Muscle of leg (tissue), 11 donors: ENCODE results near the gene EFNA5. TPM values are rescaled to one million over a fixed set of nuclear protein-coding genes. Genes with fewer than 3 reads are reported as not detected.
"Not testable (repeated sequence)": the region's sequence is repeated elsewhere in the genome, so short reads cannot be mapped to it uniquely, and the experiment has no call there.

Source experiments
- DNase-seq: peaks from one replicate; pipeline ENCODE4 v3.0.0; 2013
- H3K27ac ChIP-seq: one replicate; pipeline ENCODE4 v1.5.1; 2013; ENCODE audit warnings: mild to moderate bottlenecking, low read length, control low read depth
- H3K27me3 ChIP-seq: one replicate; pipeline ENCODE4 v1.6.1; 2013; ENCODE audit warnings: low read length; ENCODE audit not compliant: control insufficient read depth, insufficient read depth
- H3K36me3 ChIP-seq: one replicate; pipeline ENCODE4 v1.6.1; 2013; ENCODE audit warnings: low read length; ENCODE audit not compliant: control insufficient read depth, insufficient read depth
- H3K4me1 ChIP-seq: one replicate; pipeline ENCODE4 v1.6.1; 2013; ENCODE audit warnings: low read length; ENCODE audit not compliant: control insufficient read depth, insufficient read depth
- H3K4me3 ChIP-seq: one replicate; pipeline ENCODE4 v1.5.1; 2013; ENCODE audit warnings: low read length, control low read depth
- H3K9me3 ChIP-seq: replicated peaks from 2 replicates; pipeline ENCODE4 v1.6.1; 2013; ENCODE audit warnings: low read depth, low read length; ENCODE audit not compliant: control insufficient read depth
- WGBS: methylation state at CpG from one replicate; pipeline ENCODE4 v1.1.5; 2013; ENCODE audit warnings: missing lambda C conversion rate; ENCODE audit not compliant: insufficient coverage; 5-methylcytosine and 5-hydroxymethylcytosine counted together
- polyA plus RNA-seq, 8 donors: library from polyadenylated mRNA; unstranded; fragments of 120-200 nt; gene quantifications; one replicate each; pipeline versions ENCODE4 v1.2.1 to v1.2.3, GENCODE V29; 2013; ENCODE audit warnings: inconsistent platforms in 1 of 8, low replicate concordance in 1 of 8; ENCODE audit not compliant: insufficient read length in 8 of 8, insufficient read depth in 1 of 8
- total RNA-seq: library from RNA; stranded (reverse); fragments of 120-200 nt; gene quantifications from one replicate; pipeline ENCODE4 v1.2.4, GENCODE V29; 2013

Gene EFNA5
- total and polyA plus RNA-seq, 9 donors, result 2.2 to 11.4 (median 4.0) TPM

GRCh38 chr5:107356891-107357290, 313.8 kb downstream of the EFNA5 start:
- no peak for DNase-seq
- H3K27me3 ChIP-seq, result no peaks in the 10 kb centered on the region
- H3K27ac ChIP-seq, result no peak overlapping the region
- WGBS, result no CpG with 5 or more reads among the region's 2 CpGs
- H3K36me3 ChIP-seq, result no peaks in the 10 kb centered on the region
- H3K4me3 ChIP-seq, result no peak overlapping the region
- H3K9me3 ChIP-seq, result no peaks in the 10 kb centered on the region
- H3K4me1 ChIP-seq, result peaks cover 2% of the 10 kb centered on the region

GRCh38 chr5:107352576-107352975, 318.2 kb downstream of the EFNA5 start:
- no peak for DNase-seq
- no peak overlapping the region for H3K27ac ChIP-seq
- no peaks in the 10 kb centered on the region for H3K27me3 ChIP-seq
- H3K4me3 ChIP-seq, result no peak overlapping the region
- no peaks in the 10 kb centered on the region for H3K4me1 ChIP-seq
- peaks cover 2% of the 10 kb centered on the region for H3K9me3 ChIP-seq
- WGBS, result no CpG with 5 or more reads among the region's 2 CpGs
- H3K36me3 ChIP-seq, result no peaks in the 10 kb centered on the region

DNA sequence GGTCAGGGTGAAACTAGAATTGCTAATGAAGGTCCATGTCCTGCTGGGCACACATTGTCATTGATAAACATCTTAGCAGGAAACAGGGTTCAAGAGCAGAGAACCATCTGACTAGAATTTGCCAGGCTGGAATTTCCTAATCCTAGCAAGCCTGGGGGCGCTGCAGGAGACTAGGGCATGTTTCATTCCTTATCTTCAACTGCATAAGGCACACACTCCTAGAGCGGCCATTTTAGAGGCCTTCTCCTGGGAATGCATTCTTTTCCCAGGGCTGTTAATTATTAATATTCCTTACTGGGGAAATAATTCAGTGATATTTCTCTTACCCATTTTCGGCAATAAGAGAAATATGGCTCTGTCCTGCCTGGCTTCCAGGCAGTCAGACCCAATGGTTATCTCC, 324.2 kb downstream of the EFNA5 start:
- H3K4me3 ChIP-seq, H3K9me3 ChIP-seq: not testable (repeated sequence)
- WGBS, result 93% methylated on average over 2 of the region's 3 CpGs

GRCh38 chr5:107342371-107342770, 328.4 kb downstream of the EFNA5 start:
- H3K4me3 ChIP-seq, result no peak overlapping the region
- H3K4me1 ChIP-seq, result no peaks in the 10 kb centered on the region
- no CpG with 5 or more reads among the region's 4 CpGs for WGBS
- no peaks in the 10 kb centered on the region for H3K27me3 ChIP-seq
- DNase-seq, result no peak
- H3K9me3 ChIP-seq, result peaks cover 2% of the 10 kb centered on the region
- no peak overlapping the region for H3K27ac ChIP-seq
- H3K36me3 ChIP-seq, result no peaks in the 10 kb centered on the region

More for the DNA sequence above, 324.2 kb downstream of the EFNA5 start:
- not testable (repeated sequence) for H3K27ac ChIP-seq, H3K36me3 ChIP-seq, DNase-seq, H3K27me3 ChIP-seq, H3K4me1 ChIP-seq

DNA sequence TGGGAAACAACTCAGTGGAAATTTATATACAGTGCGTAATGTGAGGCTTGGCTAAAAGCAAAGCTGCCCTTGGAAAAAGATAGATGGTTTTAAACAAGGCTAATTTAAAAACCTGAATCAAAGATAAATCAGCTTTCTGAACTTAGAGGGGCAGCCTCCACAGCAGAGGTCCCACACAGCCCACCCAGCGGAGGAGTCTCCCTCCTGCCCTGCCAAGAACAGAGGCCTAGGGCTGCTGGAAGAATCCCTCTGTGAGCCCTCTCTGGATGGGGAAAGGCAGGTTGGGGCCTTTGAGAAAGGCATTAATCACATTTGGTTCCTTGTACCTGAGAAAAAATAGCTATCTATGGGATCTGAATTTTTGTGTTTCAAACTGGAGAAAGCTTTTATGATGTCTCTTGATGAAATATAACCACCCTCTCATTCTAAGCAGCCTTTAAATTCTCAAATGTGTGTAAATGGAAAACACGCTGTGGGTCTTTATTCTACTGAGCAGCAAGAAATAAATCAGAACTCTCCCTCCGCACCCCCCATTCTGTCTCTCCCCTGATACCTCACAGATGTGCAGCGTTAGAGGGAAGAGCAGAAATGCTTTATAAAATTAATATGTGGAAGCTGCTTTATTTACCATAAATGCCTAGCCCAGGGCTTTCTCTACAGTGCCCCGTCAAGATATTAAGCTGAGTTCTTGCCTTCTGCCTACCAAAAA, 329.2 kb downstream of the EFNA5 start:
- Histone ChIP-seq H3K36me3 (no peaks in the 10 kb centered on the region), H3K4me1 (no peaks in the 10 kb centered on the region), H3K27me3 (no peaks in the 10 kb centered on the region), H3K4me3 (no peak overlapping the region), H3K9me3 (peaks cover 2% of the 10 kb centered on the region), H3K27ac (no peak overlapping the region)
- WGBS, result 80% methylated on average over 1 of the region's 6 CpGs
- peak; percentile 27 for DNase-seq

GRCh38 chr5:107340631-107341030, 330.1 kb downstream of the EFNA5 start:
- no peak overlapping the region for H3K4me3 ChIP-seq
- H3K4me1 ChIP-seq, result no peaks in the 10 kb centered on the region
- DNase-seq, result no peak
- no peaks in the 10 kb centered on the region for H3K36me3 ChIP-seq
- H3K27me3 ChIP-seq, result no peaks in the 10 kb centered on the region
- 63% methylated on average over 2 of the region's 3 CpGs for WGBS
- no peaks in the 10 kb centered on the region for H3K9me3 ChIP-seq
- no peak overlapping the region for H3K27ac ChIP-seq

- Histone ChIP-seq H3K9me3 (no peaks in the 10 kb centered on the region), H3K4me1 (no peaks in the 10 kb centered on the region), H3K27me3 (no peaks in the 10 kb centered on the region), H3K4me3 (no peak overlapping the region), H3K36me3 (no peaks in the 10 kb centered on the region), H3K27ac (no peak overlapping the region)
- no peak for DNase-seq
- WGBS, result no CpG with 5 or more reads among the region's 2 CpGs
Measured at GRCh38 chr5:107338335-107338734, 332.4 kb downstream of the EFNA5 start.

DNA sequence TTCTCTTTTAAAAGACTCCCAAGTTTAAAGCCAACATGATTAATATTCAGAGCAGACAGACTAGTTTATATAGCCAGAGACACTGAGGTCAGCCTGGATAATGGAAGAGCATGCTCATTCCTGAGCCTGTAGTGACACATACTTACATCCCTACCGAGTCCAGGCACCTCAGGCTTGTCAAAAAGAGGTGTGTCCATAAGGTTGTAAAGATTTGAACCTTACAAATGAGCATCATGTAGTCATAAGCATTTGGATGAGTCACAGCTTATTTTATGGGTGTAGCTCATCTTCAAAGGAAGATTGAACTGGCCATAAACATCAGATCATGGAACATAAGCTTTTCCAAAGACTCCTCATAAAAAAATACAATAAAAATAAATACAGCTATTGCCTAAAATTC, 333.5 kb downstream of the EFNA5 start:
- no CpG with 5 or more reads among the region's 1 CpG for WGBS
- Histone ChIP-seq H3K27me3 (no peaks in the 10 kb centered on the region), H3K27ac (no peak overlapping the region), H3K9me3 (no peaks in the 10 kb centered on the region), H3K36me3 (no peaks in the 10 kb centered on the region), H3K4me3 (no peak overlapping the region), H3K4me1 (no peaks in the 10 kb centered on the region)
- no peak for DNase-seq

DNA sequence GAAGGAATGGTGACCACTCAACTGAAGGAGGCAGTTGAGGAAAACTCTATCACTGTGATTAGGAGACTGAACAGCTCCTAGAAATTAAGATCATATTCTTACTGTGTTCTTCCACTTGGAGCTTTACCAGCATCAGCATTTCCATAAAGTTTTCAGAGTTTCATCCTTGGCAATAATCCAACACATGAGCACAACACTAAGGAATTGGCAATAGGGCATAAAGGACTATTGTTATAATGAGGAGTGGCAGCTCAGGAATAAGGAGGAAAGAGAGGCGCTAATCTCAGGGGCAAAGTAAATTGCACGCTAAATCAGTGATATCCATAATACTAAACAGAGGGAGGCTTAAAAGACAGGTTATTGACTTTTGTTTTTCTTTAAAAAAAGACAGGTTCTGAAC, 338.9 kb downstream of the EFNA5 start:
- H3K9me3 ChIP-seq, result no peaks in the 10 kb centered on the region
- no CpG with 5 or more reads among the region's 2 CpGs for WGBS
- H3K27me3 ChIP-seq, result no peaks in the 10 kb centered on the region
- H3K4me3 ChIP-seq, result no peak overlapping the region
- H3K36me3 ChIP-seq, result no peaks in the 10 kb centered on the region
- peak; percentile 31 for DNase-seq
- no peak overlapping the region for H3K27ac ChIP-seq
- H3K4me1 ChIP-seq, result no peaks in the 10 kb centered on the region

DNA sequence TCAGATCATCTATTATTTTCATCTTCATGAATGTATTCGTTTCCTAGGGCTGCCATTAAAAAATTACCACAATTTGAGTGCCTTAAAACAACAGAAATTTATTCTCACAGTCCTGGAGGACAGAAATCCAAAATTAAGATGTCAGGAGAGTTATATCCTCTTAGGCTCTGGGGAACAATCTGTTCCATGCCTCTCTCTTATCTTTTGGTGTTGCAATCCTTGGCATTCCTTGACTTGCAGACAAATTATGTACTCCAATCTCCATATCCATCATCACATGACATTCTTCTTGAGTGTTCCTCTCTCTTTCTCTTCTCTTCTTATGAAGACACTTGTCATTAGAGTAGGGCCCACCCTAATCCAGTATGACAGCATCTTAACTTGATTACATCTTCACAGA, 339.4 kb downstream of the EFNA5 start:
- no peaks in the 10 kb centered on the region for H3K9me3 ChIP-seq
- no peak for DNase-seq
- no peak overlapping the region for H3K4me3 ChIP-seq
- H3K27me3 ChIP-seq, result no peaks in the 10 kb centered on the region
- H3K4me1 ChIP-seq, result no peaks in the 10 kb centered on the region
- H3K36me3 ChIP-seq, result no peaks in the 10 kb centered on the region
- H3K27ac ChIP-seq, result no peak overlapping the region
- WGBS, result no CpG with 5 or more reads among the region's 1 CpG

GRCh38 chr5:107330903-107331302, 339.8 kb downstream of the EFNA5 start:
- no peak overlapping the region for H3K27ac ChIP-seq
- H3K9me3 ChIP-seq, result no peaks in the 10 kb centered on the region
- no peak for DNase-seq
- no peaks in the 10 kb centered on the region for H3K27me3 ChIP-seq
- 87% methylated on average over 4 of the region's 9 CpGs for WGBS
- no peak overlapping the region for H3K4me3 ChIP-seq
- H3K36me3 ChIP-seq, result no peaks in the 10 kb centered on the region
- H3K4me1 ChIP-seq, result no peaks in the 10 kb centered on the region
